H1 (cell line): ENCODE results near the gene VAX1. TPM values are rescaled to one million over a fixed set of nuclear protein-coding genes. Genes with fewer than 3 reads are reported as not detected.

Experiments
- ATF2 ChIP-seq: IDR thresholded peaks from 2 replicates; pipeline ENCODE4 v1.6.1; 2012; ENCODE audit warnings: low read length, inconsistent platforms
- BACH1 ChIP-seq: IDR thresholded peaks from 2 replicates; pipeline ENCODE4 v1.6.1; 2012; ENCODE audit warnings: low read length, improper control_type of control experiment
- BCL11A ChIP-seq, 2 experiments: IDR thresholded peaks; one replicate each; pipeline ENCODE4 v1.6.1; 2011; ENCODE audit warnings: low read depth in 2 of 2, low read length in 2 of 2, mild to moderate bottlenecking in 2 of 2
- CBX5 ChIP-seq: fragments of 300-800, 300-1000 bp; sonication (generic); IDR thresholded peaks from 2 replicates; pipeline ENCODE4 v1.7.1; 2016; ENCODE audit warnings: antibody characterized with exemption, low read length, low read depth
- E2F6 ChIP-seq: IDR thresholded peaks from 2 replicates; pipeline ENCODE4 v1.6.1; 2012; ENCODE audit warnings: inconsistent platforms
- HDAC2 ChIP-seq, 2 experiments: fragments of 300-600 bp in 1 of 2; sonication (generic) in 1 of 2; IDR thresholded peaks; 2 replicates each; pipeline ENCODE4 v1.6.1; 2011 to 2012; ENCODE audit warnings: low read depth in 2 of 2, low read length in 2 of 2, mild to moderate bottlenecking in 2 of 2, moderate library complexity in 2 of 2, borderline replicate concordance in 1 of 2, inconsistent platforms in 1 of 2
- JUND ChIP-seq: IDR thresholded peaks from 2 replicates; pipeline ENCODE4 v1.6.1; 2011; ENCODE audit warnings: mild to moderate bottlenecking, improper control_type of control experiment, low read length
- MAX ChIP-seq: IDR thresholded peaks from 2 replicates; pipeline ENCODE4 v1.6.1; 2012; ENCODE audit warnings: inconsistent platforms
- NANOG ChIP-seq: IDR thresholded peaks from 2 replicates; pipeline ENCODE4 v1.6.1; 2011; ENCODE audit warnings: low read length, low read depth, mild to moderate bottlenecking, inconsistent platforms; ENCODE audit not compliant: insufficient read depth, poor library complexity, severe bottlenecking
- RXRA ChIP-seq: IDR thresholded peaks from 2 replicates; pipeline ENCODE4 v1.6.1; 2011; ENCODE audit warnings: low read depth, mild to moderate bottlenecking, low read length, moderate library complexity; ENCODE audit not compliant: insufficient read depth
- SIN3A ChIP-seq, 2 experiments: IDR thresholded peaks in 1 of 2; conservative IDR thresholded peaks in 1 of 2; 2 replicates each; pipeline ENCODE4 v1.6.1; 2011 to 2012; ENCODE audit warnings: low read length in 2 of 2, improper control_type of control experiment in 1 of 2, low read depth in 1 of 2, mild to moderate bottlenecking in 1 of 2
- SP2 ChIP-seq: IDR thresholded peaks from 2 replicates; pipeline ENCODE4 v1.6.1; 2012; ENCODE audit warnings: mild to moderate bottlenecking, low read length, inconsistent platforms
- polyA plus RNA-seq, 7 experiments: library from polyadenylated mRNA; depleted of rRNA in 3 of 7; stranded (reverse) in 5 of 7; unstranded in 2 of 7; fragments of >200 nt in 5 of 7; fragments of 200-250 nt in 2 of 7; gene quantifications; 1 replicate in 5 of 7; 2 replicates in 1 of 7; 4 replicates in 1 of 7; pipeline versions ENCODE4 v1.2.1 to v1.2.3, GENCODE V29; 2011 to 2013; ENCODE audit warnings: missing spikeins in 2 of 7, mixed read lengths in 2 of 7
- total RNA-seq: library from RNA; stranded (reverse); fragmentation: NEBNext Ultra II Directional; extraction: Animal tissue kit (Norgen Biotek cat#: 25700); gene quantifications from 2 replicates; pipeline ENCODE4 v1.2.1, GENCODE V29; 2021

VAX1 gene
- total and polyA plus RNA-seq, 2 of the 8 experiments (the other 6 are each of a cell fraction or from before 2014, with no cell fraction given), result not detected

GRCh38 chr10:117159390-117159789 is 21.3 kb upstream of the VAX1 start (continued):
- TF ChIP-seq ATF2 (0 out of 2 replicates have a peak, but pooled peaks have one; percentile 73), CBX5 (no peak), JUND (no peak), RXRA (no peak), BCL11A (IDR thresholded peaks at IDR 0.05; ENCODE audit: low read depth in 2 of 2, low read length in 2 of 2) (peak; percentile 92 to 96), BACH1 (no peak), E2F6 (no peak), NANOG (peak; percentile 99), SP2 (no peak), HDAC2 (IDR thresholded peaks at IDR 0.05; ENCODE audit: borderline replicate concordance in 1 of 2, low read depth in 2 of 2, low read length in 2 of 2) (0 out of 4 replicates have a peak, but pooled peaks of 1 of the 2 experiments have one; percentile 94), MAX (no peak), SIN3A (conservative IDR thresholded peaks at IDR 0.05 in 1 of 2, IDR thresholded peaks at IDR 0.05 in 1 of 2; ENCODE audit: low read depth in 1 of 2, low read length in 2 of 2) (no peak)
- TF ChIP-seq, all 59 proteins: peak for 14
